Tibial nerve (tissue), 3 donors: Measurements from ENCODE around the gene SLIT1.

ENCODE experiments used
- POLR2A ChIP-seq, 2 donors: fragments of 450-650 bp; IDR thresholded peaks; one replicate each; pipeline ENCODE4 v1.6.1; 2017; ENCODE audit warnings: antibody characterized with exemption in 2 of 2, mild to moderate bottlenecking in 2 of 2, moderate library complexity in 2 of 2
- TF ChIP-seq, protein P1 (sequence below), 5 experiments: fragments of 200-600 bp in 3 of 5; fragments of 450-650 bp in 2 of 5; sonication (generic) in 3 of 5; IDR thresholded peaks; one replicate each; pipeline ENCODE4 v1.5.1; 2016 to 2019; ENCODE audit warnings: antibody characterized with exemption in 5 of 5, mild to moderate bottlenecking in 3 of 5, moderate library complexity in 2 of 5

DNA sequence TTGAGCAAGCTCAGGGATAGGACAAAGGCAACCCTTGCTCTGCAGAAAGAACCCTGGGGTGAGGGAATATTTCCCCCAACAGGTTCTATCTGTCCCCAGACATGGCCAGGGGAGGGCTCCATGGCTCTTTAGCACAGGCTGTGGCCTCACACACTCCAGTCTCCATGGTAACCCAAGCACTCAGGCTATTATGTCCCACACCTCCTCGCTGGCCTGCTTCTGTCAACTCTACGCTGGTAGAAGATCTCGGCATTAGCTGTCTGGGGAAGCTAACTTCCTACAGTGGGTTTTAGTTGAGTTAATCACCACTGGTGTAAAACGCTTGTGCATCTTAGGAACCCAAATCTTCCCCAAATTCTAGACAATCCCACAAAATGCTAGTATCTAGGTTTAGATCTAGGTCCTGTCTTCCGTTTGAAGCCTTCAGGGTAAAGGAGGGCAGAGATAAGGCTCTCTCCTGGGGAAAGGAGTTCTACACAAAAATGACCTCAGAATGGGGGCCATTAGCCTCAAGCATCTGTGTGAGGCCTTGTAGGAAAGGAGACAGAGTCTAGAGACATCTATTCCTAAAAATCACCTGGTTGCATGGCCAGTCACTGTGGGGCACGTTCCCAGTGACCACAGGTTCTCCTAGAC lies 36.7 kb upstream of the SLIT1 start:
- TF ChIP-seq, protein P1, sequence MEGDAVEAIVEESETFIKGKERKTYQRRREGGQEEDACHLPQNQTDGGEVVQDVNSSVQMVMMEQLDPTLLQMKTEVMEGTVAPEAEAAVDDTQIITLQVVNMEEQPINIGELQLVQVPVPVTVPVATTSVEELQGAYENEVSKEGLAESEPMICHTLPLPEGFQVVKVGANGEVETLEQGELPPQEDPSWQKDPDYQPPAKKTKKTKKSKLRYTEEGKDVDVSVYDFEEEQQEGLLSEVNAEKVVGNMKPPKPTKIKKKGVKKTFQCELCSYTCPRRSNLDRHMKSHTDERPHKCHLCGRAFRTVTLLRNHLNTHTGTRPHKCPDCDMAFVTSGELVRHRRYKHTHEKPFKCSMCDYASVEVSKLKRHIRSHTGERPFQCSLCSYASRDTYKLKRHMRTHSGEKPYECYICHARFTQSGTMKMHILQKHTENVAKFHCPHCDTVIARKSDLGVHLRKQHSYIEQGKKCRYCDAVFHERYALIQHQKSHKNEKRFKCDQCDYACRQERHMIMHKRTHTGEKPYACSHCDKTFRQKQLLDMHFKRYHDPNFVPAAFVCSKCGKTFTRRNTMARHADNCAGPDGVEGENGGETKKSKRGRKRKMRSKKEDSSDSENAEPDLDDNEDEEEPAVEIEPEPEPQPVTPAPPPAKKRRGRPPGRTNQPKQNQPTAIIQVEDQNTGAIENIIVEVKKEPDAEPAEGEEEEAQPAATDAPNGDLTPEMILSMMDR (IDR thresholded peaks at IDR 0.05) = no peak
- no peak for TF ChIP-seq POLR2A (IDR thresholded peaks at IDR 0.05)
